WTC11 (cell line): ENCODE data around the gene SLC6A5. TPM values are rescaled to one million over a fixed set of nuclear protein-coding genes. Genes with fewer than 3 reads are reported as not detected.
A peak's percentile ranks its signal among the peaks of the same experiment; 100 is the strongest.

Experiments used
- ATAC-seq: fragments of 200-7000 bp; cut with Tn5 transposase; 2 replicates; pipeline ENCODE4 v1.10.0; 2021; ENCODE audit warnings: mild to moderate bottlenecking, moderate library complexity
- CTCF ChIA-PET: fragments of 300-600 bp; sonication (Branson Sonifier 250); formaldehyde crosslinking; loops from one replicate; lab custom pipeline; 2021; ENCODE audit warnings: antibody characterized with exemption; lab: Charles Lee
- POLR2A ChIA-PET: fragments of 350-600 bp; sonication (Branson Sonifier 250); formaldehyde crosslinking; loops from one replicate; lab custom pipeline; 2021; ENCODE audit warnings: antibody characterized with exemption; lab: Charles Lee
- DNase-seq: peaks from one replicate; pipeline ENCODE4 v3.0.0; 2021; ENCODE audit warnings: low spot score
- H3K27ac Mint-ChIP-seq: 2 replicates; pipeline ENCODE4 v1.8.0; 2021; ENCODE audit warnings: mixed read lengths
- H3K27me3 Mint-ChIP-seq: 2 replicates; pipeline ENCODE4 v1.8.0; 2021; ENCODE audit warnings: low read depth, mild to moderate bottlenecking, moderate library complexity, mixed read lengths
- H3K36me3 Mint-ChIP-seq: 2 replicates; pipeline ENCODE4 v1.8.0; 2021; ENCODE audit warnings: mixed read lengths
- H3K4me1 Mint-ChIP-seq: 2 replicates; pipeline ENCODE4 v1.8.0; 2022; ENCODE audit warnings: mixed read lengths
- H3K4me3 Mint-ChIP-seq: 2 replicates; pipeline ENCODE4 v1.8.0; 2021; ENCODE audit warnings: mild to moderate bottlenecking, moderate library complexity, mixed read lengths
- H3K9me3 Mint-ChIP-seq: 2 replicates; pipeline ENCODE4 v1.8.0; 2021; ENCODE audit warnings: mixed read lengths
- HMGA2 ChIP-seq: fragments of 250-450 bp; sonication (Bioruptor Pico); IDR thresholded peaks from 2 replicates; pipeline ENCODE4 v1.4.0; 2021; ENCODE audit warnings: mild to moderate bottlenecking, moderate library complexity
- NR2C2 ChIP-seq: sonication (generic); formaldehyde crosslinking; IDR thresholded peaks from 2 replicates; pipeline ENCODE4 v1.8.0; 2022; ENCODE audit warnings: mild to moderate bottlenecking, missing genetic modification reagents
- NR3C1 ChIP-seq: sonication (generic); formaldehyde crosslinking; conservative IDR thresholded peaks from 2 replicates; pipeline ENCODE4 v1.8.1; 2023; ENCODE audit warnings: low read depth, mild to moderate bottlenecking, missing genetic modification reagents
- RELA ChIP-seq: sonication (generic); formaldehyde crosslinking; IDR thresholded peaks from 2 replicates; pipeline ENCODE4 v1.8.1; 2022; ENCODE audit warnings: missing genetic modification reagents, mild to moderate bottlenecking, borderline replicate concordance
- RORB ChIP-seq: fragments of 250-450 bp; sonication (Bioruptor Pico); IDR thresholded peaks from 2 replicates; pipeline ENCODE4 v1.9.0; 2021; ENCODE audit warnings: mild to moderate bottlenecking
- SMAD4 ChIP-seq: sonication (generic); formaldehyde crosslinking; IDR thresholded peaks from 2 replicates; pipeline ENCODE4 v1.8.0; 2022; ENCODE audit warnings: mild to moderate bottlenecking, missing genetic modification reagents
- SOX15 ChIP-seq: fragments of 250-450 bp; sonication (Bioruptor Pico); IDR thresholded peaks from 2 replicates; pipeline ENCODE4 v1.9.0; 2021; ENCODE audit warnings: mild to moderate bottlenecking
- ZNF317 ChIP-seq: sonication (generic); formaldehyde crosslinking; IDR thresholded peaks from 2 replicates; pipeline ENCODE4 v1.8.1; 2023; ENCODE audit warnings: low read depth, mild to moderate bottlenecking, moderate library complexity, missing genetic modification reagents, borderline replicate concordance
- total RNA-seq: library from RNA; stranded (reverse); gene quantifications from 3 replicates; pipeline ENCODE4 v1.2.3, GENCODE V29; 2021
- TF ChIP-seq, protein P1 (sequence below): sonication (generic); formaldehyde crosslinking; IDR thresholded peaks from 2 replicates; pipeline ENCODE4 v1.8.1; 2023; ENCODE audit warnings: mild to moderate bottlenecking, missing genetic modification reagents
- TF ChIP-seq, protein P2 (sequence below): fragments of 200-600 bp; IDR thresholded peaks from 2 replicates; pipeline ENCODE4 v1.8.0; 2022; ENCODE audit warnings: antibody characterized with exemption
- TF ChIP-seq, protein P3 (sequence below): sonication (generic); formaldehyde crosslinking; IDR thresholded peaks from 2 replicates; pipeline ENCODE4 v1.8.1; 2023; ENCODE audit warnings: mild to moderate bottlenecking, missing genetic modification reagents, borderline replicate concordance
- TF ChIP-seq, protein P4 (sequence below): sonication (generic); formaldehyde crosslinking; IDR thresholded peaks from 2 replicates; pipeline ENCODE4 v1.8.1; 2022; ENCODE audit warnings: mild to moderate bottlenecking, missing genetic modification reagents, moderate library complexity, borderline replicate concordance
- TF ChIP-seq, protein P5 (sequence below): sonication (generic); formaldehyde crosslinking; IDR thresholded peaks from 2 replicates; pipeline ENCODE4 v1.8.0; 2023; ENCODE audit warnings: missing genetic modification reagents, mild to moderate bottlenecking, borderline replicate concordance
- TF ChIP-seq, protein P6 (sequence below): fragments of 250-450 bp; sonication (Bioruptor Pico); IDR thresholded peaks from 2 replicates; pipeline ENCODE4 v1.8.0; 2021; ENCODE audit warnings: mild to moderate bottlenecking
- TF ChIP-seq, protein P7 (sequence below): sonication (generic); formaldehyde crosslinking; conservative IDR thresholded peaks from 2 replicates; pipeline ENCODE4 v1.8.1; 2022; ENCODE audit warnings: mild to moderate bottlenecking, missing genetic modification reagents

Gene SLC6A5
- total RNA-seq, 1 experiment from 2014 or later = not detected

DNA sequence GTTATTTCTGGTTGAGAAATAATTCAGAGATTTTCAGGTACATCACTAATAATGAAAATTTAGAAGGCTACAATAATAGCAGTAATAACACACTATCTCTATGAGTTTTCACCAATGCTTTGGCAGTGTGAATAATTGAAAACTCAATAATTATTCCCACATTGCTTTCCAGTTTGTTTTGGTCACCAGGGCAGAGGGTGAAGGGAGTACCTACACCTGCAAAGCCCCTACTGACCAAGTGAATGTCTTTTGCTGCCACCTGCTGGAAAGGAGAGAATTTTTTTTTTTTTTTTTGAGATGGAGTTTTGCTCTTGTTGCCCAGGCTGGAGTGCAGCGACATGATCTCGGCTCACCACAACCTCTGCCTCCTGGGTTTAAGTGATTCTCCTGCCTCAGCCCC lies 73.2 kb downstream of the SLC6A5 start:
- DNase-seq = no peak
- H3K4me3 Mint-ChIP-seq = no peak overlapping the region
- ATAC-seq = peak; percentile 12
- no peaks in the 10 kb centered on the region for H3K9me3 Mint-ChIP-seq
- no peaks in the 10 kb centered on the region for H3K36me3 Mint-ChIP-seq
- H3K27ac Mint-ChIP-seq = no peak overlapping the region
- CTCF ChIA-PET = interaction anchor here (0.6 to 3.4 kb wide), 10 partner anchors 17 to 750 kb away, joined by 3 to 33 read pairs (median 4); no protein-coding TSS in a partner anchor
- POLR2A ChIA-PET = no interaction called here
- peaks cover 52% of the 10 kb centered on the region for H3K27me3 Mint-ChIP-seq
- TF ChIP-seq SMAD4 (CRISPR knock-in tag) = no peak
- TF ChIP-seq, protein P1, sequence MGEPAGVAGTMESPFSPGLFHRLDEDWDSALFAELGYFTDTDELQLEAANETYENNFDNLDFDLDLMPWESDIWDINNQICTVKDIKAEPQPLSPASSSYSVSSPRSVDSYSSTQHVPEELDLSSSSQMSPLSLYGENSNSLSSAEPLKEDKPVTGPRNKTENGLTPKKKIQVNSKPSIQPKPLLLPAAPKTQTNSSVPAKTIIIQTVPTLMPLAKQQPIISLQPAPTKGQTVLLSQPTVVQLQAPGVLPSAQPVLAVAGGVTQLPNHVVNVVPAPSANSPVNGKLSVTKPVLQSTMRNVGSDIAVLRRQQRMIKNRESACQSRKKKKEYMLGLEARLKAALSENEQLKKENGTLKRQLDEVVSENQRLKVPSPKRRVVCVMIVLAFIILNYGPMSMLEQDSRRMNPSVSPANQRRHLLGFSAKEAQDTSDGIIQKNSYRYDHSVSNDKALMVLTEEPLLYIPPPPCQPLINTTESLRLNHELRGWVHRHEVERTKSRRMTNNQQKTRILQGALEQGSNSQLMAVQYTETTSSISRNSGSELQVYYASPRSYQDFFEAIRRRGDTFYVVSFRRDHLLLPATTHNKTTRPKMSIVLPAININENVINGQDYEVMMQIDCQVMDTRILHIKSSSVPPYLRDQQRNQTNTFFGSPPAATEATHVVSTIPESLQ (CRISPR knock-in tag) = no peak
- TF ChIP-seq, protein P2, sequence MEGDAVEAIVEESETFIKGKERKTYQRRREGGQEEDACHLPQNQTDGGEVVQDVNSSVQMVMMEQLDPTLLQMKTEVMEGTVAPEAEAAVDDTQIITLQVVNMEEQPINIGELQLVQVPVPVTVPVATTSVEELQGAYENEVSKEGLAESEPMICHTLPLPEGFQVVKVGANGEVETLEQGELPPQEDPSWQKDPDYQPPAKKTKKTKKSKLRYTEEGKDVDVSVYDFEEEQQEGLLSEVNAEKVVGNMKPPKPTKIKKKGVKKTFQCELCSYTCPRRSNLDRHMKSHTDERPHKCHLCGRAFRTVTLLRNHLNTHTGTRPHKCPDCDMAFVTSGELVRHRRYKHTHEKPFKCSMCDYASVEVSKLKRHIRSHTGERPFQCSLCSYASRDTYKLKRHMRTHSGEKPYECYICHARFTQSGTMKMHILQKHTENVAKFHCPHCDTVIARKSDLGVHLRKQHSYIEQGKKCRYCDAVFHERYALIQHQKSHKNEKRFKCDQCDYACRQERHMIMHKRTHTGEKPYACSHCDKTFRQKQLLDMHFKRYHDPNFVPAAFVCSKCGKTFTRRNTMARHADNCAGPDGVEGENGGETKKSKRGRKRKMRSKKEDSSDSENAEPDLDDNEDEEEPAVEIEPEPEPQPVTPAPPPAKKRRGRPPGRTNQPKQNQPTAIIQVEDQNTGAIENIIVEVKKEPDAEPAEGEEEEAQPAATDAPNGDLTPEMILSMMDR = peak; percentile 41; the same call in 1 of the 2 replicates
- TF ChIP-seq, protein P3, sequence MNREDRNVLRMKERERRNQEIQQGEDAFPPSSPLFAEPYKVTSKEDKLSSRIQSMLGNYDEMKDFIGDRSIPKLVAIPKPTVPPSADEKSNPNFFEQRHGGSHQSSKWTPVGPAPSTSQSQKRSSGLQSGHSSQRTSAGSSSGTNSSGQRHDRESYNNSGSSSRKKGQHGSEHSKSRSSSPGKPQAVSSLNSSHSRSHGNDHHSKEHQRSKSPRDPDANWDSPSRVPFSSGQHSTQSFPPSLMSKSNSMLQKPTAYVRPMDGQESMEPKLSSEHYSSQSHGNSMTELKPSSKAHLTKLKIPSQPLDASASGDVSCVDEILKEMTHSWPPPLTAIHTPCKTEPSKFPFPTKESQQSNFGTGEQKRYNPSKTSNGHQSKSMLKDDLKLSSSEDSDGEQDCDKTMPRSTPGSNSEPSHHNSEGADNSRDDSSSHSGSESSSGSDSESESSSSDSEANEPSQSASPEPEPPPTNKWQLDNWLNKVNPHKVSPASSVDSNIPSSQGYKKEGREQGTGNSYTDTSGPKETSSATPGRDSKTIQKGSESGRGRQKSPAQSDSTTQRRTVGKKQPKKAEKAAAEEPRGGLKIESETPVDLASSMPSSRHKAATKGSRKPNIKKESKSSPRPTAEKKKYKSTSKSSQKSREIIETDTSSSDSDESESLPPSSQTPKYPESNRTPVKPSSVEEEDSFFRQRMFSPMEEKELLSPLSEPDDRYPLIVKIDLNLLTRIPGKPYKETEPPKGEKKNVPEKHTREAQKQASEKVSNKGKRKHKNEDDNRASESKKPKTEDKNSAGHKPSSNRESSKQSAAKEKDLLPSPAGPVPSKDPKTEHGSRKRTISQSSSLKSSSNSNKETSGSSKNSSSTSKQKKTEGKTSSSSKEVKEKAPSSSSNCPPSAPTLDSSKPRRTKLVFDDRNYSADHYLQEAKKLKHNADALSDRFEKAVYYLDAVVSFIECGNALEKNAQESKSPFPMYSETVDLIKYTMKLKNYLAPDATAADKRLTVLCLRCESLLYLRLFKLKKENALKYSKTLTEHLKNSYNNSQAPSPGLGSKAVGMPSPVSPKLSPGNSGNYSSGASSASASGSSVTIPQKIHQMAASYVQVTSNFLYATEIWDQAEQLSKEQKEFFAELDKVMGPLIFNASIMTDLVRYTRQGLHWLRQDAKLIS (CRISPR knock-in tag) = no peak
- H3K4me1 Mint-ChIP-seq = peaks cover 37% of the 10 kb centered on the region

DNA sequence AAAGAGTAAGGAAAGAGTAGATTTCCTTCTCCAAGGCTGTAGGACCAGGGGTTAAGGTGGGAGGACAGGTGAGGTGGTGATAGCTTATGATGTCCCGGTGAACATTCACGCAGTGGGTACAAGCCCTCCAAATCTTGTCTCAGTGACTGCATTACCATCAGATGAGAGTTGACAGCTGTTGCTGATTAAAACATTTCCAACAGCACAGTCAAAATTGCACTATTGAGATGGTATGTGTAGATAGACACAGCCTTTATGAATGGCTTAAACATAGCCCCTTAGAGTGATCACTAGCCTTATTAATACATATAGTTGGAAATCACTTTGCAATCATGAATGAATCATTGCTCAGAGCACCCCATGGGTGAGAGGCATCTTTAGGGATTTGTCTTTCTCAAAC lies 77.2 kb downstream of the SLC6A5 start:
- H3K4me1 Mint-ChIP-seq = peaks cover 12% of the 10 kb centered on the region
- TF ChIP-seq NR2C2 (CRISPR knock-in tag) = no peak
- TF ChIP-seq, protein P4, sequence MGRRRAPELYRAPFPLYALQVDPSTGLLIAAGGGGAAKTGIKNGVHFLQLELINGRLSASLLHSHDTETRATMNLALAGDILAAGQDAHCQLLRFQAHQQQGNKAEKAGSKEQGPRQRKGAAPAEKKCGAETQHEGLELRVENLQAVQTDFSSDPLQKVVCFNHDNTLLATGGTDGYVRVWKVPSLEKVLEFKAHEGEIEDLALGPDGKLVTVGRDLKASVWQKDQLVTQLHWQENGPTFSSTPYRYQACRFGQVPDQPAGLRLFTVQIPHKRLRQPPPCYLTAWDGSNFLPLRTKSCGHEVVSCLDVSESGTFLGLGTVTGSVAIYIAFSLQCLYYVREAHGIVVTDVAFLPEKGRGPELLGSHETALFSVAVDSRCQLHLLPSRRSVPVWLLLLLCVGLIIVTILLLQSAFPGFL (CRISPR knock-in tag) = no peak
- TF ChIP-seq, protein P5, sequence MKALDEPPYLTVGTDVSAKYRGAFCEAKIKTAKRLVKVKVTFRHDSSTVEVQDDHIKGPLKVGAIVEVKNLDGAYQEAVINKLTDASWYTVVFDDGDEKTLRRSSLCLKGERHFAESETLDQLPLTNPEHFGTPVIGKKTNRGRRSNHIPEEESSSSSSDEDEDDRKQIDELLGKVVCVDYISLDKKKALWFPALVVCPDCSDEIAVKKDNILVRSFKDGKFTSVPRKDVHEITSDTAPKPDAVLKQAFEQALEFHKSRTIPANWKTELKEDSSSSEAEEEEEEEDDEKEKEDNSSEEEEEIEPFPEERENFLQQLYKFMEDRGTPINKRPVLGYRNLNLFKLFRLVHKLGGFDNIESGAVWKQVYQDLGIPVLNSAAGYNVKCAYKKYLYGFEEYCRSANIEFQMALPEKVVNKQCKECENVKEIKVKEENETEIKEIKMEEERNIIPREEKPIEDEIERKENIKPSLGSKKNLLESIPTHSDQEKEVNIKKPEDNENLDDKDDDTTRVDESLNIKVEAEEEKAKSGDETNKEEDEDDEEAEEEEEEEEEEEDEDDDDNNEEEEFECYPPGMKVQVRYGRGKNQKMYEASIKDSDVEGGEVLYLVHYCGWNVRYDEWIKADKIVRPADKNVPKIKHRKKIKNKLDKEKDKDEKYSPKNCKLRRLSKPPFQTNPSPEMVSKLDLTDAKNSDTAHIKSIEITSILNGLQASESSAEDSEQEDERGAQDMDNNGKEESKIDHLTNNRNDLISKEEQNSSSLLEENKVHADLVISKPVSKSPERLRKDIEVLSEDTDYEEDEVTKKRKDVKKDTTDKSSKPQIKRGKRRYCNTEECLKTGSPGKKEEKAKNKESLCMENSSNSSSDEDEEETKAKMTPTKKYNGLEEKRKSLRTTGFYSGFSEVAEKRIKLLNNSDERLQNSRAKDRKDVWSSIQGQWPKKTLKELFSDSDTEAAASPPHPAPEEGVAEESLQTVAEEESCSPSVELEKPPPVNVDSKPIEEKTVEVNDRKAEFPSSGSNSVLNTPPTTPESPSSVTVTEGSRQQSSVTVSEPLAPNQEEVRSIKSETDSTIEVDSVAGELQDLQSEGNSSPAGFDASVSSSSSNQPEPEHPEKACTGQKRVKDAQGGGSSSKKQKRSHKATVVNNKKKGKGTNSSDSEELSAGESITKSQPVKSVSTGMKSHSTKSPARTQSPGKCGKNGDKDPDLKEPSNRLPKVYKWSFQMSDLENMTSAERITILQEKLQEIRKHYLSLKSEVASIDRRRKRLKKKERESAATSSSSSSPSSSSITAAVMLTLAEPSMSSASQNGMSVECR (CRISPR knock-in tag) = no peak
- TF ChIP-seq SOX15 (CRISPR knock-in tag) = no peak
- no peak for TF ChIP-seq NR3C1 (CRISPR knock-in tag)
- TF ChIP-seq, protein P6, sequence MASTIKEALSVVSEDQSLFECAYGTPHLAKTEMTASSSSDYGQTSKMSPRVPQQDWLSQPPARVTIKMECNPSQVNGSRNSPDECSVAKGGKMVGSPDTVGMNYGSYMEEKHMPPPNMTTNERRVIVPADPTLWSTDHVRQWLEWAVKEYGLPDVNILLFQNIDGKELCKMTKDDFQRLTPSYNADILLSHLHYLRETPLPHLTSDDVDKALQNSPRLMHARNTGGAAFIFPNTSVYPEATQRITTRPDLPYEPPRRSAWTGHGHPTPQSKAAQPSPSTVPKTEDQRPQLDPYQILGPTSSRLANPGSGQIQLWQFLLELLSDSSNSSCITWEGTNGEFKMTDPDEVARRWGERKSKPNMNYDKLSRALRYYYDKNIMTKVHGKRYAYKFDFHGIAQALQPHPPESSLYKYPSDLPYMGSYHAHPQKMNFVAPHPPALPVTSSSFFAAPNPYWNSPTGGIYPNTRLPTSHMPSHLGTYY (CRISPR knock-in tag) = no peak
- no peak for TF ChIP-seq RORB
- no peak for TF ChIP-seq RELA
- no peak for TF ChIP-seq HMGA2 (CRISPR knock-in tag)
- TF ChIP-seq ZNF317 (CRISPR knock-in tag) = no peak
- TF ChIP-seq, protein P7, sequence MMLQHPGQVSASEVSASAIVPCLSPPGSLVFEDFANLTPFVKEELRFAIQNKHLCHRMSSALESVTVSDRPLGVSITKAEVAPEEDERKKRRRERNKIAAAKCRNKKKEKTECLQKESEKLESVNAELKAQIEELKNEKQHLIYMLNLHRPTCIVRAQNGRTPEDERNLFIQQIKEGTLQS (CRISPR knock-in tag) = no peak
- no peaks in the 10 kb centered on the region for H3K9me3 Mint-ChIP-seq
- no peak overlapping the region for H3K27ac Mint-ChIP-seq
- ChIA-PET POLR2A (no interaction called here), CTCF (interaction anchor here (0.8 kb wide), 1 partner anchor 78 kb away, joined by 3 read pairs; no protein-coding TSS in a partner anchor)
- H3K27me3 Mint-ChIP-seq = peaks cover 12% of the 10 kb centered on the region
- no peaks in the 10 kb centered on the region for H3K36me3 Mint-ChIP-seq
- H3K4me3 Mint-ChIP-seq = no peak overlapping the region
- ATAC-seq = no peak
- DNase-seq = no peak
